IMR-90 (cell line): ENCODE data around the gene NCOA7. TPM values are rescaled to one million over a fixed set of nuclear protein-coding genes. Genes with fewer than 3 reads are reported as not detected.

Experiments
- ATAC-seq: fragments of 200-7000 bp; cut with Tn5 transposase; 2 replicates; pipeline ENCODE4 v1.9.1; 2020; ENCODE audit warnings: low read depth, mild to moderate bottlenecking, moderate library complexity
- BruUV-seq: library from RNA; stranded (reverse); fragments of 400-500 nt; replicated peaks from 2 replicates; lab custom pipeline; 2021; lab: Mats Ljungman, UMichigan
- CTCF ChIA-PET: fragments of 300-600 bp; formaldehyde crosslinking; extraction: SDS; loops from one replicate; lab custom pipeline; 2021; ENCODE audit warnings: antibody characterized with exemption; lab: Yijun Ruan, JAX
- POLR2A ChIA-PET: fragments of 300-600 bp; sonication (Branson Sonifier 250); formaldehyde crosslinking; loops from one replicate; lab custom pipeline; 2022; ENCODE audit warnings: antibody characterized with exemption; ENCODE audit not compliant: unreplicated experiment; lab: Charles Lee
- DNase-seq: peaks from one replicate; pipeline ENCODE4 v3.0.0; 2013
- H2AFZ ChIP-seq: replicated peaks from 2 replicates; pipeline ENCODE3; 2013; ENCODE audit warnings: low read length, mild to moderate bottlenecking; ENCODE audit not compliant: poor library complexity
- H2AK5ac ChIP-seq: 2 replicates; pipeline ENCODE4 v1.6.1; 2013; ENCODE audit warnings: low read depth, low read length, inconsistent platforms
- H2AK9ac ChIP-seq: replicated peaks from 2 replicates; pipeline ENCODE3; 2013; ENCODE audit warnings: mild to moderate bottlenecking, low read depth, low read length, moderate library complexity; ENCODE audit not compliant: poor library complexity
- H2BK120ac ChIP-seq: 2 replicates; pipeline ENCODE4 v1.6.1; 2013; ENCODE audit warnings: low read depth, low read length, inconsistent platforms
- H2BK15ac ChIP-seq: 3 replicates; pipeline ENCODE4 v1.6.1; 2013; ENCODE audit warnings: low read depth, low read length, inconsistent platforms
- H2BK20ac ChIP-seq: 2 replicates; pipeline ENCODE4 v1.6.1; 2013; ENCODE audit warnings: low read depth, mild to moderate bottlenecking, inconsistent platforms, low read length, moderate library complexity
- H2BK5ac ChIP-seq: 2 replicates; pipeline ENCODE4 v1.6.1; 2013; ENCODE audit warnings: mild to moderate bottlenecking, low read depth, low read length, inconsistent platforms; ENCODE audit not compliant: poor library complexity, severe bottlenecking
- H3K14ac ChIP-seq: replicated peaks from 2 replicates; pipeline ENCODE4 v1.6.1; 2013; ENCODE audit warnings: low read depth, low read length, inconsistent platforms
- H3K18ac ChIP-seq: 2 replicates; pipeline ENCODE4 v1.6.1; 2013; ENCODE audit warnings: low read depth, low read length, control low read depth
- H3K23ac ChIP-seq: 2 replicates; pipeline ENCODE4 v1.6.1; 2013; ENCODE audit warnings: low read depth, low read length, inconsistent platforms
- H3K27ac ChIP-seq: 2 replicates; pipeline ENCODE4 v1.5.1; 2013; ENCODE audit warnings: mild to moderate bottlenecking, control low read depth, low read length; ENCODE audit not compliant: insufficient read depth
- H3K27me3 ChIP-seq: 2 replicates; pipeline ENCODE4 v1.6.1; 2013; ENCODE audit warnings: low read length; ENCODE audit not compliant: control insufficient read depth, insufficient read depth
- H3K36me3 ChIP-seq: 2 replicates; pipeline ENCODE4 v1.6.1; 2013; ENCODE audit warnings: low read length, mixed read lengths; ENCODE audit not compliant: control insufficient read depth, insufficient read depth
- H3K4ac ChIP-seq: 2 replicates; pipeline ENCODE4 v1.6.1; 2013; ENCODE audit warnings: low read depth, low read length, inconsistent platforms
- H3K4me1 ChIP-seq: 2 replicates; pipeline ENCODE4 v1.6.1; 2013; ENCODE audit warnings: low read length, mixed read lengths; ENCODE audit not compliant: control insufficient read depth, insufficient read depth
- H3K4me2 ChIP-seq: 2 replicates; pipeline ENCODE4 v1.6.1; 2013; ENCODE audit warnings: low read depth, mild to moderate bottlenecking, control low read depth, low read length, moderate library complexity
- H3K4me3 ChIP-seq: 2 replicates; pipeline ENCODE4 v1.5.1; 2013; ENCODE audit warnings: low read depth, mild to moderate bottlenecking, control low read depth, low read length, moderate library complexity; ENCODE audit not compliant: insufficient read depth
- H3K56ac ChIP-seq: 2 replicates; pipeline ENCODE4 v1.6.1; 2013; ENCODE audit warnings: low read length, inconsistent platforms; ENCODE audit not compliant: insufficient read depth; ENCODE audit errors: extremely low read depth
- H3K79me1 ChIP-seq, 2 experiments: 2 replicates each; pipeline ENCODE4 v1.6.1; 2013; ENCODE audit warnings: low read length in 2 of 2, inconsistent platforms in 1 of 2, low read depth in 1 of 2
- H3K9ac ChIP-seq: 2 replicates; pipeline ENCODE4 v1.6.1; 2013; ENCODE audit warnings: low read depth, low read length, control low read depth
- H3K9me1 ChIP-seq: 2 replicates; pipeline ENCODE4 v1.6.1; 2013; ENCODE audit warnings: low read length, inconsistent platforms; ENCODE audit not compliant: insufficient read depth
- H3K9me3 ChIP-seq: 2 replicates; pipeline ENCODE4 v1.6.1; 2013; ENCODE audit warnings: low read length; ENCODE audit not compliant: control insufficient read depth, insufficient read depth
- H4K20me1 ChIP-seq: 2 replicates; pipeline ENCODE4 v1.6.1; 2013; ENCODE audit warnings: low read length, inconsistent platforms; ENCODE audit not compliant: insufficient read depth
- H4K5ac ChIP-seq: 2 replicates; pipeline ENCODE4 v1.6.1; 2013; ENCODE audit warnings: mild to moderate bottlenecking, low read depth, low read length, control low read depth
- H4K8ac ChIP-seq, 2 experiments: 2 replicates each; pipeline ENCODE4 v1.6.1; 2013; ENCODE audit warnings: low read depth in 2 of 2, low read length in 2 of 2, control low read depth in 1 of 2, inconsistent platforms in 1 of 2
- H4K91ac ChIP-seq: 2 replicates; pipeline ENCODE4 v1.6.1; 2013; ENCODE audit warnings: low read depth, low read length, inconsistent platforms; ENCODE audit not compliant: insufficient read depth
- BHLHE40 ChIP-seq: fragments of 150-350 bp; IDR thresholded peaks from 2 replicates; pipeline ENCODE4 v1.6.1; 2016; ENCODE audit warnings: mild to moderate bottlenecking, low read depth, low read length
- CEBPB ChIP-seq: IDR thresholded peaks from 2 replicates; pipeline ENCODE4 v1.6.1; 2012; ENCODE audit warnings: low read depth, low read length, improper control_type of control experiment
- CHD1 ChIP-seq: IDR thresholded peaks from 2 replicates; pipeline ENCODE4 v1.6.1; 2012; ENCODE audit warnings: low read depth, low read length, improper control_type of control experiment
- CTCF ChIP-seq: conservative IDR thresholded peaks from 2 replicates; pipeline ENCODE4 v1.5.1; 2012; ENCODE audit warnings: mild to moderate bottlenecking, low read depth, low read length, improper control_type of control experiment
- ELK1 ChIP-seq: fragments of 150-350 bp; IDR thresholded peaks from 2 replicates; pipeline ENCODE4 v1.6.1; 2016; ENCODE audit warnings: low read depth, mild to moderate bottlenecking, low read length, moderate library complexity, borderline replicate concordance
- FOS ChIP-seq: fragments of 150-350 bp; IDR thresholded peaks from 2 replicates; pipeline ENCODE4 v1.6.1; 2016; ENCODE audit warnings: low read depth, low read length
- MAFK ChIP-seq: IDR thresholded peaks from 2 replicates; pipeline ENCODE4 v1.6.1; 2012; ENCODE audit warnings: low read depth, low read length, improper control_type of control experiment
- MAZ ChIP-seq: IDR thresholded peaks from 2 replicates; pipeline ENCODE4 v1.6.1; 2012; ENCODE audit warnings: low read depth, mild to moderate bottlenecking, low read length, improper control_type of control experiment, moderate library complexity, borderline replicate concordance
- NFE2L2 ChIP-seq: fragments of 150-350 bp; IDR thresholded peaks from 2 replicates; pipeline ENCODE4 v1.6.1; 2016; ENCODE audit warnings: low read depth, mild to moderate bottlenecking, low read length
- POLR2A ChIP-seq: IDR thresholded peaks from 2 replicates; pipeline ENCODE4 v1.6.1; 2012; ENCODE audit warnings: mild to moderate bottlenecking, low read depth, low read length
- RAD21 ChIP-seq: IDR thresholded peaks from 2 replicates; pipeline ENCODE4 v1.6.1; 2012; ENCODE audit warnings: low read length, improper control_type of control experiment
- RCOR1 ChIP-seq: IDR thresholded peaks from 2 replicates; pipeline ENCODE4 v1.6.1; 2012; ENCODE audit warnings: mild to moderate bottlenecking, low read length, improper control_type of control experiment; ENCODE audit not compliant: insufficient replicate concordance
- USF2 ChIP-seq: fragments of 150-350 bp; IDR thresholded peaks from 2 replicates; pipeline ENCODE4 v1.6.1; 2017; ENCODE audit warnings: mild to moderate bottlenecking, antibody characterized with exemption, low read length, low read depth
- WGBS, 2 experiments: methylation state at CpG; one replicate each; pipeline versions ENCODE4 v1.1.5 to v1.1.7; 2013; ENCODE audit warnings: missing lambda C conversion rate in 2 of 2; ENCODE audit not compliant: insufficient read length in 1 of 2; ENCODE audit errors: extremely low coverage in 2 of 2; 5-methylcytosine and 5-hydroxymethylcytosine counted together
- dilution Hi-C: fragments of 300-500 bp; cut with HindIII; formaldehyde crosslinking; loops from one replicate; pipeline ENCODE4 v1.14.3; 2018; ENCODE audit warnings: low sequenced_read_pairs; ENCODE audit not compliant: unreplicated experiment
- in situ Hi-C: fragments of 300-500 bp; cut with MboI; formaldehyde crosslinking; loops from 3 replicates; pipeline ENCODE4 v1.14.3; 2019; ENCODE audit warnings: low sequenced_read_pairs, inconsistent platforms, mixed read lengths
- intact Hi-C: fragments of 100-400 bp; cut with micrococcal nuclease; formaldehyde crosslinking; loops from 2 replicates; pipeline ENCODE4 v1.10.0; 2022
- polyA plus RNA-seq, 3 experiments: library from polyadenylated mRNA; depleted of rRNA; stranded (reverse); fragments of >200 nt; gene quantifications; 2 replicates each; pipeline ENCODE4 v1.2.3, GENCODE V29; 2012; ENCODE audit warnings: low replicate concordance in 1 of 3
- total RNA-seq: library from RNA; depleted of rRNA; stranded (reverse); fragments of >200 nt; gene quantifications from 2 replicates; pipeline ENCODE4 v1.2.3, GENCODE V29; 2012

Gene NCOA7
- total and polyA plus RNA-seq, 2 of the 4 experiments (the other 2 are of a cell fraction): 12.6 to 12.9 TPM

GRCh38 chr6:125780540-125781313 is 10.0 kb upstream of the NCOA7 start:
- H3K36me3 ChIP-seq: no peaks in the 10 kb centered on the region
- peak overlapping the region; percentile 11 to 87 for H4K8ac ChIP-seq
- H3K23ac ChIP-seq: peak overlapping the region; percentile 97
- peak overlapping the region; percentile 71 for H3K9ac ChIP-seq
- H2BK120ac ChIP-seq: peak overlapping the region; percentile 94
- H2AK5ac ChIP-seq: no peak overlapping the region; the same call in 1 of the 2 replicates
- peaks cover 4% of the 10 kb centered on the region in 2 experiments; a peak in 1 of 4 replicates for H3K79me1 ChIP-seq
- H2BK20ac ChIP-seq: peak overlapping the region; percentile 33
- H2BK5ac ChIP-seq: peak overlapping the region; percentile 93
- H3K56ac ChIP-seq: peak overlapping the region; percentile 80
- peak; percentile 82 for ATAC-seq
- H3K9me3 ChIP-seq: no peaks in the 10 kb centered on the region
- no peaks in the 10 kb centered on the region for H4K20me1 ChIP-seq
- peak overlapping the region; percentile 86 for H4K91ac ChIP-seq
- in situ Hi-C loops: no loop called here
- ChIA-PET POLR2A (interaction anchor here (0.9 to 1.1 kb wide), 2 partner anchors 10 to 176 kb away, joined by 3 to 4 read pairs; partner anchors contain the start of gene NCOA7), CTCF (interaction anchor here (0.6 to 2.1 kb wide), 7 partner anchors 10 to 891 kb away, joined by 3 to 18 read pairs (median 5); partner anchors contain the start of gene NCOA7)
- 0% methylated on average over 2 of the region's 28 CpGs; no CpG with 5 or more reads in 1 of the 2 experiments for WGBS, 2 experiments
- peaks cover 2% of the 10 kb centered on the region; the same call in 1 of the 2 replicates for H3K27me3 ChIP-seq
- no peaks in the 10 kb centered on the region for H3K4me1 ChIP-seq
- dilution Hi-C loops: no loop called here
- H3K4ac ChIP-seq: peak overlapping the region; percentile 94
- intact Hi-C loops: loop anchor here (2.0 kb wide), 1 partner anchor 194 kb away; no protein-coding TSS in a partner anchor
- H3K4me3 ChIP-seq: peak overlapping the region; percentile 59
- BruUV-seq: no TSS peak
- H3K14ac ChIP-seq: peak overlapping the region; percentile 98
- H2AFZ ChIP-seq: peak overlapping the region; percentile 93
- H4K5ac ChIP-seq: peak overlapping the region; percentile 25
- H3K27ac ChIP-seq: peak overlapping the region; percentile 79
- H3K9me1 ChIP-seq: no peaks in the 10 kb centered on the region
- DNase-seq: peak; percentile 78
- peak overlapping the region; percentile 73 for H3K18ac ChIP-seq
- peak overlapping the region; percentile 45 for H2AK9ac ChIP-seq
- peak overlapping the region; percentile 94 for H3K4me2 ChIP-seq
- H2BK15ac ChIP-seq: peak overlapping the region; percentile 74; the same call in 2 of the 3 replicates
- TF ChIP-seq CTCF (no peak), ELK1 (no peak), RCOR1 (no peak), NFE2L2 (no peak), CHD1 (no peak), MAFK (no peak), MAZ (no peak), FOS (no peak), RAD21 (no peak), BHLHE40 (peak; percentile 71), CEBPB (peak; percentile 98), POLR2A (peak; percentile 80), USF2 (0 out of 2 replicates have a peak, but pooled peaks have one; percentile 21)
